Activated T-helper 9 cell treated with anti-CD3 and anti-CD28 coated beads, Interleukin-2, amount 50 U/mL, for 16 hours (primary cell): ENCODE results near the gene PSMD11.

ENCODE experiments used
- DNase-seq: peaks from one replicate; pipeline ENCODE4 v3.0.0-alpha.2; 2020; ENCODE audit warnings: low read depth

Gene PSMD11

DNA sequence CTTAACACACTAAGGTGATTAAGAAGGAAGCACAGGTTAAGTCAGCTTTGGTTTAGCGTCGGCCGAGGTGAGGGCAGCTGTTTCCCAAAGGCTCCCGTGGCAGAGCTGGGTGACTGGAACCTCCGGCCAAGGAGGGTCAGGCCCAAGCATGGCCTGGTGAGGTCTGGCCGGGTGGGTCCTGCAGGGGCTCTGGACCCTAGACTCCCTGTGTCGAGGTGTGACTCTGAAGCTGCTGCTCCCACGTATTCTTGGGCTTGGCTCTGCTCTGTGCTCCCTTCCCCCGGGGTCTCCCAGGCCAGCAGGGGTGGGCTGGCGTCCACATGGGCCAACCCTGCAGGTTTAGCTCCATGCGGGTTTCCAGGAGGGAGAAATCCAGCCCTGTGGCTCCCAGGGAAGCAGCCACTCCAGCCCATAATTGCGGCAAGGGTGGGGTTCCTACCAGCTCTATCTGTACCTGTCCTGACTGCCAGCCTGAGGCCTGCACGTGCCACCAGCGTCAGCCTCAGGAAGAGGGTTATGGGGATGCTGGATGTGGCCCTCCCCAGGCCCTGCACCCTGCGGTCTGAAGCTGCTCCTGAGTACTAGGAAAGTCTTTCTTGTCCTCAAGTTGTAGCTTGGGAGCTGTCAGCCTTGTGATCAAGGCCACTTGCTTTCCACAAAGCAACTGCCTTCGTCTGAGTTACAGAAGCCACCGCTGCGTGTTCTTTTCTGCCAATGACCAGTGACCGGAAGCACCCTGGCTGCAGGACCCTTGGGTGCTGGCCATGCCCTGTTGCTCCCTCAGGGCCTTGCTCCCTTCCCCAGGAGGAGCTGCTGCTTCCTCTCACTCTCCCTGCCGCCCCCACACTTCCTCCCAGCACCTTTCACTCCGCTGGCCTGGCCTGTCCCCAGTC, 47.3 kb downstream of the PSMD11 start:
- DNase-seq, result no peak

DNA sequence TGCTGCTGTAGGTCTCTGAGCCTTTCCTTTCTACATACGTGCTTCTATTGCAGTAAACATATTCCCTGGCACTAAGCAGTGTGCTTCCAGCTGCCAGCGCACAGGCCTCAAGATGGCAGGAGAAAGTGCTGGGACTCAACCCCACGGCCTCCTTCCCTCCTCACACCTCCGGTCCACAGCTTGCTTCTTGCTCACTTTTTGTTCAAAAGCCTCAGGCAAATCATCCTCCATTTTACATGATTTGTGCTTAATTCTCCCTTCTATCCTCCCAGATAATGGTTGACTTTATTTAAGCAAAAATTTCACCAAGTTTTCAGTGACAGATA, 47.9 kb downstream of the PSMD11 start:
- no peak for DNase-seq

- DNase-seq, result no peak
Observed at GRCh38 chr17:32492648-32493289, 48.5 kb downstream of the PSMD11 start.

DNA sequence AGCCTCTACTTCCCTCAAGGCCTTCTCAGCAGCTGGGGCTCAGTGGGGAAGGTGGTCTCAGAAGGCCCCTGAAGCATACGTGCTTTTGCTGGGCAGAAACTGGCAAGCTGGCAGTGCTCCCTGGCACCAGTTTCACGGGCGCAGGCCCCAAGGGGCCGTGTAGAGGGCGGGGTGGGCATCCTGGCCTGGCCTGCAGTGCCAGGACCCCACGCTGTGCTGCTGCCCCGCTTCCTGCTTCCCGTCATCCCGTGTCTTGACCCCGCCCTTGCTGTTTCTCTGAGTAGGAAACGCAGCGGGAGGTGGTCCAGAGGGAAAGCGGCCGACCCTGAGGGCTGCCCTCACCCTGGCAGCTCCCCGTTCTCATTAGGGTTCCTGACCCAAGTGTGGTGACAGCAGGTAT, 49.3 kb downstream of the PSMD11 start:
- DNase-seq, result no peak

DNA sequence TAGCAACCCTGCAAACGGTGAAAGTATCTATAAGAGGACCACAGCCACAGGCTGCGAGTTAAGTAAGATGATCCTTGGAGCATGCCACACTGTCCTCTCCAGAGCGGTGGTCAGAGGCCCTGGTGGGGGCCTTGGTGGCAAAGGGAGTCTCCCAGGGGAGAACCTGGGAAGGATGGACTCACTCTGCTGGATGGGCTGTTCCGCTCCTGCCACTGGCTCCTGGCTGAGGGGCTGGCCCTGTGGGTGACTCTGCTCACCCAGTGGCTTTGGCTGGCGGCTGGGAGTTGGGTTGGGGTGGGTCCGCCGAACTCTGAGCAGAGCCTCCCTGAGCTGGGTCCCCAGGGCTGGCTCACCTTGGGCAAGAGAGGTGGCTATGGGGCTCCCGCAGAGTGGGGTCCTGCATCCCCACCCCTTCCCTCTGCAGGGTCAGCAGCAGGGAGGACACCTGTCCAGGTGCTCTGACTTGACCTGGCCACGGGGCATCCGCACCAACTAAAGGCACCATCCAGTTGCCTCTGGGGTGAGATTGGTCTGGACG, 49.7 kb downstream of the PSMD11 start:
- no peak for DNase-seq

- DNase-seq, result no peak
Observed at GRCh38 chr17:32494621-32495358, 50.5 kb downstream of the PSMD11 start.

- DNase-seq, result no peak
Observed at GRCh38 chr17:32495359-32496231, 51.3 kb downstream of the PSMD11 start.

- no peak for DNase-seq
Observed at GRCh38 chr17:32496395-32497073, 52.2 kb downstream of the PSMD11 start.

- no peak for DNase-seq
Observed at GRCh38 chr17:32497431-32498205, 53.3 kb downstream of the PSMD11 start.

DNA sequence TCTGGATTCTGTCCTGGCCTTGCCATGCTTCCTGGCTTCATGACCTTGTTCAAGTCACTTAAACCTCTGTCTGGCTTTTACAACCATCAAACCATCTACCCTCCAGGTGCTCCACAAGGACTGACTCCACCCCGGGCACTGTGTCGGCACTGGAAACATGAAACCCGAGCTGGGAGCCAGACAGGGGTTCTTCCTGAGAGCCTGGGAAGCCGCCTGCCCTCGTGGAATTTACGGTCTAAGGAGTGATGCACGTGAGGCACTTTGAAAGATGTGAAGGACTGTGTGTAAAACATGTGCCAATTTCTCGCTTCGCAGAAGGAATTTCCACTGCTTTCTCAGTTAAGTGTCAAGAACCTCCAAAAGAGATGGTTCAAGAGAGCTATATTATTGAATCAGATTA, 54.1 kb downstream of the PSMD11 start:
- DNase-seq, result no peak

GRCh38 chr17:32502013-32502412, 57.7 kb downstream of the PSMD11 start:
- no peak for DNase-seq

GRCh38 chr17:32502710-32503109, 58.4 kb downstream of the PSMD11 start:
- DNase-seq, result no peak

- no peak for DNase-seq
Observed at GRCh38 chr17:32503251-32504165, 59.2 kb downstream of the PSMD11 start.

GRCh38 chr17:32504166-32504990, 60.1 kb downstream of the PSMD11 start:
- DNase-seq, result no peak

GRCh38 chr17:32508926-32509325, 64.6 kb downstream of the PSMD11 start:
- no peak for DNase-seq

GRCh38 chr17:32510466-32510865, 66.2 kb downstream of the PSMD11 start:
- DNase-seq, result no peak

DNA sequence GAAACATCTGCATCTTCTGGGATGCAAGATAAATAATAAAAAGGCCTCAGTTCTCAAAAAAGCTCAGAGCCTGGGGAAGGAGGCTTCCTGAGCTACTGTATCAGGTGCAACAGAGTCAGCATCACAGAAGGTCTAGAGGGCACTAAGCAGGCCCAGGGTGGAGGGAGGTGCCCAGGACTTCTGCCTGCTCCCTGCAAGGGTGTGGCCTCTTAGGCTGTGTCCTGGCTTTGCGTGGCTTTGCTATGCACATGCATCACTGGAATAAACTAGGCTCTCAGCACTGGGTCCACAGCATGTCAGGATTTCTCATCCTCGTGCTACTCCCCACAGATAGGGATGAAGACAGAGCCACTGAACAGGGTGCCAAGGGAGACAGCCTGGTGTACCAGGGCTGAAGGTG, 68.0 kb downstream of the PSMD11 start:
- DNase-seq, result no peak

GRCh38 chr17:32513579-32513978, 69.3 kb downstream of the PSMD11 start:
- DNase-seq, result no peak
